A549 treated with AZD9567 at 1 μM for 4 hours (cell line): ENCODE results near the gene TVP23B. TPM values are rescaled to one million over a fixed set of nuclear protein-coding genes. Genes with fewer than 3 reads are reported as not detected.

Experiments used
- total RNA-seq: library from RNA; stranded (reverse); fragments of 200-300 nt; extraction: Qiagen RNA extraction; gene quantifications from 5 replicates; pipeline ENCODE4 v1.2.3, GENCODE V29; 2022; ENCODE audit not compliant: insufficient read depth

The TVP23B gene
- total RNA-seq: 63.7 to 86.9 TPM (median 65.5 TPM) in 5 replicates

DNA sequence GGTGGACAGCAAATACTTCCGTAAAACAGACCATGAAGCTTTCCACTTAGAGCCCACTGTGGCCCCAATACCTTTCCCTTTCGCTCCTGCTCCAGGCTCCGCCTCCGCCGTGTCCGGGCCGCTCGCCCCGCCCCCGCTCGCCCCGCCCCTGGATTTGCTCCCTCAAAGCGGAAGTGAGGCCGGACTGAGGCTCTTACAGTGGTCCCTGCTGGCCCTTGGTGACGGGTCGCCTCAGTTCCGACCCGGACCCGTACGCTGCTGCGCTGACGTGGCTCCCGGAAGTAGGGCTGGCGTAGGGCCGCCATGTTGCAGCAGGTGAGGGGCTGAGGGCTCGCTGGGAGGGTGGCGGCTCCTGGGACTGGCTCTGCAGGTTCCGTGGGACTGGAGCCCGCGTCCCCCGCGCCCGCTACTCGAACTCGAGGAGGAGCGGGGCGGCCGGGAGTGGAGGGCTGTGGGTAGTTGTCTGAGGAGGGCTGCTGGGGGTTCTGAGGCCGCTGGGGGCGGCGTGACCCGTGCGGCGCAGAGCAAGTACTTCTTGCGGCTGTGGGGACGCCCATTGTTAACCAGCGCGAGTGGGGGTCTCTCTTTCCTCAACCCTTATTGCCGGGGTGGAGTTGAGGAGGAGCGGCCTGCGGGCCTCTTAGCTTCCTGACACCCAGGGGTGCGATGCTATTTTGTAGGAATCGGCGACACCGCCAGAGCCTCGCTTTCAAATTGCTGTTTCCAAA is at the start of gene TVP23B:
TVP23B (plus strand) TSS at position 193 of the 728 bp plus-strand sequence; CDS start at position 304, 111 bp downstream.

DNA sequence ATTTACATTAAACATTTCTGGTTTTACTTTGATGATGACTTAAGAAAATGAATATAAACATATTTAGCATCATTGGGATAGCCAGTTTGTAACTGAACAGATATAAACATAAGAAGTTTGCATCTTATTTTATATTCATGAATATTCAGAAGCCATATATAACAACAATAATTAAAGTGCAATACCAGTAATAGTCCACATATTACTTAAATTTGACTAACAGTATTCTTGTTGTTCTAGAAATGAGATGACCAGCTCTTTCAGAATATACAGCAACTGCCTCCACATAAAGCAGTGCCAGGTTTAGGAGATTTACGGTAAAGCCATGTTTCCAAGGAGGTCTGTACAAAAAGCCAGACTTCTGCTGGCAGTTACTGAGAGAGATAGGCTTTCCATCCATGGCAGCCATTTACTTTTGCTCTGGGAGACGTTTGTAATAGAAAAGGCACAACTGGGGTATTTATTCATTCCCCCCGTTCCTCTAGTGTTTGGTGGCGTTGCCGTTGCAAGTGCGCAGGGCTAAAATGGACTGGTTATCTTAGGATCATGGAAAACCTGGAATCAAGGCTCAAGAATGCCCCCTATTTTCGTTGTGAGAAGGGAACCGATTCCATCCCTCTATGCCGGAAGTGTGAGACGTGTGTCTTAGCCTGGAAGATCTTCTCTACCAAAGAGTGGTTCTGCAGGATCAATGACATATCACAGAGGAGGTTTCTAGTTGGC is 37.1 kb upstream of the TVP23B start, which contains the start of gene FBXW10:
FBXW10 (plus strand) TSS at position 356 of the 723 bp plus-strand sequence; CDS start at position 547, 191 bp downstream.

Other genes with a start within 250 kb of the TVP23B start
- gene TBC1D28, start 136.8 kb upstream of the TVP23B start, total RNA-seq: not detected in 5 replicates
- gene FOXO3B, start 98.9 kb upstream of the TVP23B start, total RNA-seq: 3.1 to 4.5 TPM (median 4.2 TPM) in 5 replicates
- gene FBXW10, start 37.1 kb upstream of the TVP23B start, total RNA-seq: 1.2 to 1.4 TPM (median 1.4 TPM) in 5 replicates
- 31.4 to 44.8 TPM (median 41.0 TPM) in 5 replicates for gene PRPSAP2, start 76.9 kb downstream of the TVP23B start, total RNA-seq
- 0.14 to 0.57 TPM (median 0.23 TPM) in 5 replicates for gene SLC5A10, start 171.0 kb downstream of the TVP23B start, total RNA-seq
- 26.2 to 36.6 TPM (median 32.6 TPM) in 5 replicates for gene FAM83G, start 223.6 kb downstream of the TVP23B start, total RNA-seq